GM23248 (cell line): ENCODE measurements around the gene HLA-A. TPM values are rescaled to one million over a fixed set of nuclear protein-coding genes. Genes with fewer than 3 reads are reported as not detected.
A peak's percentile ranks its signal among the peaks of the same experiment; 100 is the strongest.
"Not testable (repeated sequence)": the region's sequence is repeated elsewhere in the genome, so short reads cannot be mapped to it uniquely, and the experiment has no call there.

ENCODE experiments used
- DNase-seq: peaks from one replicate; pipeline ENCODE4 v3.0.0-alpha.2; 2015
- H2AFZ ChIP-seq: fragments of 200-600 bp; sonication (generic); 2 replicates; pipeline ENCODE4 v1.6.1; 2016; ENCODE audit warnings: antibody characterized with exemption
- H3F3A ChIP-seq: fragments of 200-600 bp; sonication (generic); 2 replicates; pipeline ENCODE4 v1.6.1; 2016; ENCODE audit warnings: mild to moderate bottlenecking, antibody characterized with exemption, mixed run types; ENCODE audit not compliant: insufficient read depth
- H3K27ac ChIP-seq: fragments of 200-600 bp; sonication (generic); 2 replicates; pipeline ENCODE4 v1.5.1; 2016; ENCODE audit warnings: mild to moderate bottlenecking
- H3K27me3 ChIP-seq: fragments of 200-600 bp; sonication (generic); replicated peaks from 2 replicates; pipeline ENCODE4 v1.6.1; 2016; ENCODE audit warnings: mild to moderate bottlenecking; ENCODE audit not compliant: insufficient read depth
- H3K36me3 ChIP-seq: fragments of 200-600 bp; sonication (generic); 2 replicates; pipeline ENCODE4 v1.6.1; 2016; ENCODE audit warnings: low read depth, mild to moderate bottlenecking
- H3K4me1 ChIP-seq: fragments of 200-600 bp; sonication (generic); 2 replicates; pipeline ENCODE4 v1.6.1; 2016; ENCODE audit warnings: mild to moderate bottlenecking; ENCODE audit not compliant: insufficient read depth
- H3K4me2 ChIP-seq: fragments of 200-600 bp; sonication (generic); one replicate; pipeline ENCODE4 v1.6.1; 2016; ENCODE audit warnings: mild to moderate bottlenecking; ENCODE audit not compliant: unreplicated experiment
- H3K4me3 ChIP-seq: fragments of 200-600 bp; sonication (generic); 2 replicates; pipeline ENCODE4 v1.5.1; 2016; ENCODE audit warnings: mild to moderate bottlenecking
- H3K79me2 ChIP-seq: fragments of 200-600 bp; sonication (generic); 2 replicates; pipeline ENCODE4 v1.6.1; 2016; ENCODE audit warnings: mild to moderate bottlenecking; ENCODE audit not compliant: insufficient read depth
- H3K9ac ChIP-seq: fragments of 200-600 bp; sonication (generic); 2 replicates; pipeline ENCODE4 v1.6.1; 2016; ENCODE audit warnings: mild to moderate bottlenecking
- H3K9me2 ChIP-seq: fragments of 200-600 bp; sonication (generic); 2 replicates; pipeline ENCODE4 v1.6.1; 2016; ENCODE audit warnings: mixed run types, mild to moderate bottlenecking, moderate library complexity; ENCODE audit not compliant: insufficient read depth
- H3K9me3 ChIP-seq: fragments of 200-600 bp; sonication (generic); one replicate; pipeline ENCODE4 v1.6.1; 2017; ENCODE audit warnings: low read depth
- H4K20me1 ChIP-seq: fragments of 200-600 bp; sonication (generic); 2 replicates; pipeline ENCODE4 v1.6.0; 2016; ENCODE audit not compliant: insufficient read depth
- EZH2 ChIP-seq: fragments of 200-600 bp; sonication (generic); IDR thresholded peaks from 2 replicates; pipeline ENCODE4 v1.6.1; 2018; ENCODE audit warnings: antibody characterized with exemption, mild to moderate bottlenecking; ENCODE audit not compliant: insufficient read depth, poor library complexity, severe bottlenecking
- EZH2phosphoT487 ChIP-seq: fragments of 200-600 bp; sonication (generic); IDR thresholded peaks from 2 replicates; pipeline ENCODE4 v1.6.1; 2018; ENCODE audit warnings: antibody characterized with exemption, moderate library complexity, mild to moderate bottlenecking, low read depth; ENCODE audit not compliant: insufficient read depth
- WGBS, 2 experiments: methylation state at CpG; one replicate each; pipeline ENCODE4 v1.1.6; 2015 to 2017; ENCODE audit warnings: low lambda C conversion rate in 2 of 2, low coverage in 1 of 2; ENCODE audit errors: missing lambda C conversion rate in 2 of 2; 5-methylcytosine and 5-hydroxymethylcytosine counted together
- in situ Hi-C: fragments of 300-500 bp; cut with MboI; formaldehyde crosslinking; loops from 2 replicates; pipeline ENCODE4 v1.15.0; 2020
- polyA plus RNA-seq: library from polyadenylated mRNA; unstranded; fragments of >200 nt; fragmentation: Nextera tagmentation; extraction: Ambion mirVana; gene quantifications from 2 replicates; pipeline ENCODE4 v1.2.1, GENCODE V29; 2016
- total RNA-seq: library from RNA; depleted of rRNA; stranded (reverse); fragments of >200 nt; shearing (Covaris generic); gene quantifications from 2 replicates; pipeline ENCODE4 v1.2.3, GENCODE V29; 2014

Gene HLA-A
- total and polyA plus RNA-seq, 2 experiments from 2014 or later: 508 to 634 TPM

DNA sequence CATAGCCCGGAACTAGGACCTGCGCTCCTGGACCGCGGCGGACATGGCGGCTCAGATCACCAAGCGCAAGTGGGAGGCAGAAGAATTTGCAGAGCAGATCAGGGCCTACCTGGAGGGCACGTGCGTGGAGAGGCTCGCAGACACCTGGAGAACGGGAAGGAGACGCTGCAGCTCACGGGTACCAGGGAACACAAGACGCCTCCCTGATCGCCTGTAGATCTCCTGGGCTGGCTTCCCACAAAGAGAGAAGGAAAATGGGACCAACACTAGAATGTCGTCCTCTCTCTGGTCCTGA, 15.1 kb upstream of the HLA-A start:
- H3K36me3 ChIP-seq: no peaks in the 10 kb centered on the region
- H3K27me3 ChIP-seq: no peaks in the 10 kb centered on the region
- no peaks in the 10 kb centered on the region for H3K9me2 ChIP-seq
- in situ Hi-C loops: no loop called here
- 20 to 21% methylated on average over 16 of the region's 16 CpGs for WGBS, 2 experiments
- no peak for DNase-seq
- peak overlapping the region; percentile 76 for H3K4me2 ChIP-seq
- H3F3A ChIP-seq: peaks cover 5% of the 10 kb centered on the region; the same call in 1 of the 2 replicates
- H3K9me3 ChIP-seq: no peaks in the 10 kb centered on the region
- peak overlapping the region; percentile 97 for H2AFZ ChIP-seq
- no peaks in the 10 kb centered on the region; the same call in 1 of the 2 replicates for H3K4me1 ChIP-seq
- TF ChIP-seq EZH2 (no peak), EZH2phosphoT487 (no peak)
- no peaks in the 10 kb centered on the region for H4K20me1 ChIP-seq
- H3K27ac ChIP-seq: peak overlapping the region; percentile 75; the same call in 1 of the 2 replicates
- no peaks in the 10 kb centered on the region for H3K79me2 ChIP-seq
- peak overlapping the region; percentile 77 for H3K4me3 ChIP-seq
- H3K9ac ChIP-seq: peak overlapping the region; percentile 95

DNA sequence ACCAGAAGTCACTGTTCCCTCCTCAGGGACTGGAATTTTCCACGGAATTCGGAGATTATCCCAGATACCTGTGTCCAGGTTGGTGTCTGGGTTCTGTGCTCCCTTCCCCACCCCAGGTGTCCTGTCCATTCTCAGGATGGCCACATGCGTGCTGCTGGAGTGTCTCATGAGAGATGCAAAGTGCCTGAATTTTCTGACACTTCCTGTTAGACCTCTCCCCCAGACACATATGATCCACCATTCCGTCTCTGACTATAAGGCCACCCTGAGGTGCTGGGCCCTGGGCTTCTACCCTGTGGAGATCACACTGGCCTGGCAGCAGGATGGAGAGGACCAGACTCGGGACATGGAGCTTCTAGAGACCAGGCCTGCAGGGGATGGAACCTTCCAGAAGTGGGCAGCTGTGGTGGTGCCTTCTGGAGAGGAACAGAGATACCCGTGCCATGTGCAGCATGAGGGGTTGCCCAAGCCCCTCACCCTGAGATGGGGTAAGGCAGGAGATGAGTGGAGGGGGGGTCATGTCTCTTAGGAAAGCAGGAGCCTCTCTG, 14.4 kb upstream of the HLA-A start:
- in situ Hi-C loops: no loop called here
- Histone ChIP-seq H3K9me3 (no peaks in the 10 kb centered on the region), H3K9me2 (no peaks in the 10 kb centered on the region), H2AFZ (no peak overlapping the region), H3K9ac (no peak overlapping the region), H3K27ac (no peak overlapping the region), H3K4me1 (no peaks in the 10 kb centered on the region; the same call in 1 of the 2 replicates), H3K4me3 (no peak overlapping the region), H3F3A (peaks cover 5% of the 10 kb centered on the region; the same call in 1 of the 2 replicates), H3K27me3 (no peaks in the 10 kb centered on the region), H3K79me2 (no peaks in the 10 kb centered on the region), H3K4me2 (no peak overlapping the region), H3K36me3 (no peaks in the 10 kb centered on the region), H4K20me1 (no peaks in the 10 kb centered on the region)
- DNase-seq: no peak
- WGBS, 2 experiments: 46 to 55% methylated on average over 5 to 6 of the region's 6 CpGs
- TF ChIP-seq EZH2 (no peak), EZH2phosphoT487 (no peak)

GRCh38 chr6:29930047-29930446, 12.3 kb upstream of the HLA-A start:
- 73 to 76% methylated on average over 7 of the region's 7 CpGs for WGBS, 2 experiments
- H3K9me3 ChIP-seq, in situ Hi-C loops, H3F3A ChIP-seq, H3K36me3 ChIP-seq, H4K20me1 ChIP-seq, H3K4me2 ChIP-seq, DNase-seq, H3K4me1 ChIP-seq, H2AFZ ChIP-seq, H3K79me2 ChIP-seq, H3K9ac ChIP-seq, H3K27me3 ChIP-seq, H3K9me2 ChIP-seq, H3K27ac ChIP-seq, H3K4me3 ChIP-seq: not testable (repeated sequence)

DNA sequence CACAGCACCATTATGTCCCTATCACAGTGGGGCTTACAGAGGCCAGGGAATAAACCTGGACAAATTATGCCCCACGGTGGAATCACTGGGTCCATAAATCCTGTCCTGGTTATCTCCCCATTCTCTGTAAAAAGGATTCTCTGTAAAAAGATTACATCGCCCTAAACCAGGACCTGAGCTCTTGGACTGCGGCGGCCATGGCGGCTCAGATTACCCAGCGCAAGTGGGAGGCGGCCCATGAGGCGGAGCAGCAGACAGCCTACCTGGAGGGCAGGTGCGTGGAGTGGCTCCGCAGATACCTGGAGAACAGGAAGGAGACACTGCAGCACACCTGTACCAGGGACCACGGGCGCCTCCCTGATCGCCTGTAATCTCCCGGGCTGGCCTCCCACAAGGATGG, 8.4 kb upstream of the HLA-A start:
- Histone ChIP-seq H3K79me2 (no peaks in the 10 kb centered on the region), H3K4me3 (no peak overlapping the region), H3K4me1 (no peaks in the 10 kb centered on the region), H3K36me3 (no peaks in the 10 kb centered on the region), H3K27ac (no peak overlapping the region), H3K9me3 (no peaks in the 10 kb centered on the region), H3F3A (no peaks in the 10 kb centered on the region), H3K4me2 (no peak overlapping the region), H3K9ac (no peak overlapping the region), H3K9me2 (no peaks in the 10 kb centered on the region), H3K27me3 (no peaks in the 10 kb centered on the region), H2AFZ (no peak overlapping the region), H4K20me1 (no peaks in the 10 kb centered on the region)
- 95 to 100% methylated on average over 8 to 10 of the region's 14 CpGs for WGBS, 2 experiments
- TF ChIP-seq EZH2phosphoT487 (no peak), EZH2 (no peak)
- no peak for DNase-seq
- in situ Hi-C loops: no loop called here

DNA sequence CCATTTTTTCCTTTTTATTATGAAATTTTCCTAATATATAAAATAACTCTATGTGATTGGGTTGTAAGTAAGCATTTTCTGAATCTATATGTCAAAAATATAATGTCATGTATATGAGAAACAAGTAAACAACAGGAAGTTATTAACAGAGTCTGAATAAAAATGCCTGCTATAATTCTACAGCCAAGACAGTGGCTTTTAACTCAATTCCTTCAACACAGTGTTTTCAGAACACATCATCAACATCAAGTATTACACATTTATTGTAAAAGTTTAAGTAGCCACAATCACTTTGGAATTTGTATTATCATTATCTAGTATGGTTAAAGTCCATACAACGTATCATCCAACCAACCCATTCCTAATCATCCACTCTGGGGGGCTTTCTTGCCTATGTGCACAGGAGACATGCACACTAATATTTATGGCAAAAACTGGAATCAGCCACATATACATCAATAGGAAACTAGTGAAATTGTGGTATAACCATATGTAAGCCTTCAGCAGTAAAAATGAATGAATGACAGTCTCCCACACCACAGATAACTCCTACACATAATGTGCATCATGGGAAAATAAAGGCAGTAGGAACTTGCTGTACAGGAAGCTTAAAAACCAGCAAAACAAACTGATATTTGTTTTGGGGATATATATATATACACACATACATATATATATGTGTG, 6.9 kb upstream of the HLA-A start:
- Histone ChIP-seq H3K9ac (no peak overlapping the region), H3K4me2 (no peak overlapping the region), H3K36me3 (no peaks in the 10 kb centered on the region), H3K27me3 (no peaks in the 10 kb centered on the region), H2AFZ (no peak overlapping the region), H3K27ac (no peak overlapping the region), H3K9me2 (no peaks in the 10 kb centered on the region), H3K9me3 (no peaks in the 10 kb centered on the region), H3K4me3 (no peak overlapping the region), H3K79me2 (no peaks in the 10 kb centered on the region), H3K4me1 (no peaks in the 10 kb centered on the region), H4K20me1 (no peaks in the 10 kb centered on the region), H3F3A (no peaks in the 10 kb centered on the region)
- 0 to 13% methylated on average over 1 of the region's 1 CpG for WGBS, 2 experiments
- DNase-seq: no peak
- in situ Hi-C loops: no loop called here
- no peak for TF ChIP-seq EZH2phosphoT487
- TF ChIP-seq EZH2: no peak
